Esophagus muscularis mucosa (tissue), 4 donors: ENCODE data around the gene RCBTB2. TPM values are rescaled to one million over a fixed set of nuclear protein-coding genes. Genes with fewer than 3 reads are reported as not detected.

Experiments used
- DNase-seq: peaks from one replicate; pipeline ENCODE4 v3.0.0-alpha.2; 2017; ENCODE audit errors: extremely low spot score
- H3K27ac ChIP-seq, 4 donors: fragments of 200-600 bp; sonication (generic); replicated peaks in 1 of 4; 1 replicate in 3 of 4; 2 replicates in 1 of 4; pipeline ENCODE4 v1.5.1; 2016 to 2019; ENCODE audit warnings: mild to moderate bottlenecking in 1 of 4
- H3K27me3 ChIP-seq, 4 donors: fragments of 200-600 bp; sonication (generic); one replicate each; pipeline versions ENCODE4 v1.5.1 to v1.6.0; 2016 to 2019
- H3K36me3 ChIP-seq, 4 donors: fragments of 200-600 bp; sonication (generic); one replicate each; pipeline ENCODE4 v1.5.1; 2016 to 2019
- H3K4me1 ChIP-seq, 4 donors: fragments of 200-600 bp; sonication (generic); one replicate each; pipeline ENCODE4 v1.5.1; 2016 to 2019
- H3K4me3 ChIP-seq, 4 donors: fragments of 200-600 bp; sonication (generic); 1 replicate in 2 of 4; 2 replicates in 2 of 4; pipeline ENCODE4 v1.5.1; 2016 to 2019; ENCODE audit warnings: mild to moderate bottlenecking in 4 of 4, moderate library complexity in 1 of 4
- H3K9me3 ChIP-seq, 4 donors: fragments of 200-600 bp; sonication (generic); 1 replicate in 3 of 4; 2 replicates in 1 of 4; pipeline ENCODE4 v1.5.1; 2016 to 2019
- CTCF ChIP-seq, 3 experiments: fragments of 200-600 bp in 2 of 3; fragments of 450-650 bp in 1 of 3; sonication (generic) in 2 of 3; IDR thresholded peaks; one replicate each; pipeline ENCODE4 v1.5.1; 2017 to 2019; ENCODE audit warnings: antibody characterized with exemption in 3 of 3, mild to moderate bottlenecking in 2 of 3, moderate library complexity in 1 of 3
- EP300 ChIP-seq: sonication (generic); formaldehyde crosslinking; IDR thresholded peaks from one replicate; pipeline ENCODE4 v1.6.1; 2017; ENCODE audit warnings: antibody characterized with exemption
- POLR2A ChIP-seq: fragments of 450-650 bp; IDR thresholded peaks from one replicate; pipeline ENCODE4 v1.6.1; 2017; ENCODE audit warnings: antibody characterized with exemption, moderate library complexity, mild to moderate bottlenecking, low read depth
- POLR2AphosphoS5 ChIP-seq, 2 donors: sonication (generic); formaldehyde crosslinking; IDR thresholded peaks; one replicate each; pipeline ENCODE4 v1.6.1; 2017; ENCODE audit warnings: antibody characterized with exemption in 2 of 2
- WGBS: methylation state at CpG from one replicate; pipeline ENCODE4 v1.1.5; 2018; 5-methylcytosine and 5-hydroxymethylcytosine counted together
- intact Hi-C: fragments of 100-400 bp; cut with DNase I; formaldehyde crosslinking; loops from one replicate; pipeline ENCODE4 v1.15.1; 2023
- total RNA-seq, 4 donors: library from RNA; depleted of rRNA; stranded (reverse); fragments of >200 nt; gene quantifications; one replicate each; pipeline versions ENCODE4 v1.1.0 to v1.2.1, GENCODE V29; 2016

Gene RCBTB2
- total RNA-seq, 4 donors from 2014 or later = 10.1 to 14.5 (median 11.0) TPM

GRCh38 chr13:48492470-48493065 is 40.3 kb downstream of the RCBTB2 start:
- Histone ChIP-seq H3K27me3 (no peaks in the 10 kb centered on the region), H3K4me3 (peak overlapping the region; percentile 7 to 28 (median 15)), H3K4me1 (peaks cover 0 to 25% (median 17%) of the 10 kb centered on the region in 4 donors), H3K27ac (peak overlapping the region; percentile 41 to 65 (median 54)), H3K9me3 (no peaks in the 10 kb centered on the region), H3K36me3 (peaks cover 0 to 16% (median 3%) of the 10 kb centered on the region in 4 donors)
- WGBS = 51% methylated on average over 16 of the region's 16 CpGs
- no peak for DNase-seq
- TF ChIP-seq EP300 (no peak), POLR2AphosphoS5 (IDR thresholded peaks at IDR 0.05) (peak; percentile 60 to 69), POLR2A (no peak), CTCF (IDR thresholded peaks at IDR 0.05) (no peak)
- intact Hi-C loops = no loop called here

- intact Hi-C loops = no loop called here
- DNase-seq = no peak
- Histone ChIP-seq H3K27ac (peak overlapping the region; percentile 41 to 65 (median 54)), H3K4me3 (peak overlapping the region; percentile 7 to 28 (median 15)), H3K9me3 (no peaks in the 10 kb centered on the region), H3K4me1 (peaks cover 0 to 25% (median 17%) of the 10 kb centered on the region in 4 donors), H3K36me3 (peaks cover 0 to 19% (median 3%) of the 10 kb centered on the region in 4 donors), H3K27me3 (no peaks in the 10 kb centered on the region)
- 93% methylated on average over 1 of the region's 1 CpG for WGBS
- TF ChIP-seq POLR2A (no peak), CTCF (IDR thresholded peaks at IDR 0.05) (no peak), POLR2AphosphoS5 (IDR thresholded peaks at IDR 0.05) (no peak), EP300 (no peak)
These were observed 40.8 kb downstream of the RCBTB2 start for GRCh38 chr13:48492096-48492440.

DNA sequence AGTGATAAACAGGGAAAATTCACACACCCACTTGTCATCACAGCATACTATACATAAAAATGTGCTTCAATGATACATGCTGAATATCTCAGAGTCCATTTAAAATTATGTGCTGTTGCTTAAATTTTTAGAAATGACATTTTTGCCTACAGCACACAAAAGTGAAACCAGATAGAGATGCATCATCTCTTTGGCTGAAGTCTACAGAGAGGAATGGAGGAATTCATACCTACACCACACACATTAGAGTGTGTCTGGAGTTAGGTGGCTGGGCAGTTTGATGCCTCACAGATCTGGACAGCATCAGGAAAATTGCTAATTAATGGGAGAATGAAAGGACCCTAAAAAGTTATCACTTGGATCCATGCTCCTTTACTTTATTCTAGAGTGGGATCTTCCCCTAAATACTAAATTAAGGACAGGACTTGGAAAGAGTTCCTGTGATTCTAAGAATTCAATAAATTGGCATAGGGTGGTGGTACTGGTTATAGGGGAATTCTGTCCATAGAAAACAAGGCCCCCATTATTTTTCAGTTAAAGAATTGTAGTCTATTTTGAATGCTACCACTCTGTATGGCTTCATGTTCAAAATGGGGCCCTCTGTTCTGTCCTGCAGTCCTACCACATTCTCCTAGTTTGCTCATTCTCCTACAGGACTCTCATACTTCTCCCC is 41.3 kb downstream of the RCBTB2 start:
- Histone ChIP-seq H3K4me3 (peak overlapping the region in 1 of 4 donors; percentile 7), H3K27me3 (no peaks in the 10 kb centered on the region), H3K9me3 (no peaks in the 10 kb centered on the region), H3K27ac (peak overlapping the region; percentile 41 to 65 (median 54)), H3K36me3 (peaks cover 0 to 22% (median 3%) of the 10 kb centered on the region in 4 donors), H3K4me1 (peaks cover 0 to 25% (median 17%) of the 10 kb centered on the region in 4 donors)
- TF ChIP-seq POLR2AphosphoS5 (IDR thresholded peaks at IDR 0.05) = no peak
- TF ChIP-seq CTCF (IDR thresholded peaks at IDR 0.05) = no peak
- no peak for TF ChIP-seq EP300
- no peak for TF ChIP-seq POLR2A
- intact Hi-C loops = no loop called here
- DNase-seq = no peak

DNA sequence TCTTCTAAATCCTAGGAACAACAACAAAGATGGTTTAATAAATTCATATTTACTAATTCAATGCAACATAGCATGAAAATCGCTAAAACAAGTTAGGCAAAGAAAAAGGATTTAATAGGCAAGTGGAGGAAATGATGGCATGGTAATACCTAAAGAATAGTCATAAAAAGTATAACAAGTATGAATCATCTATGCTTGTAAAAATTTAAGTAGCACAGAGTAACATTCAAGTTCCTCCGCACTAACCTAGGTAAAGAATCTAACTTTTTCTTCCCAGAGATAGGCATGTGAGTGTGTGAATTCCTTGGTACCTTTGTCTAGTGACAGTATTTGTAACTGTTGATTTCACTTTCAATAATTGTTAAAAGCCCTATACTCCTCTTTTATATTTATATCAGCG is 42.6 kb downstream of the RCBTB2 start:
- H3K9me3 ChIP-seq = no peaks in the 10 kb centered on the region
- H3K27me3 ChIP-seq = no peaks in the 10 kb centered on the region
- WGBS = 97% methylated on average over 3 of the region's 3 CpGs
- no peak overlapping the region for H3K27ac ChIP-seq
- peaks cover 0 to 15% (median 3%) of the 10 kb centered on the region in 4 donors for H3K36me3 ChIP-seq
- peaks cover 0 to 25% (median 17%) of the 10 kb centered on the region in 4 donors for H3K4me1 ChIP-seq
- no peak for DNase-seq
- intact Hi-C loops = no loop called here
- H3K4me3 ChIP-seq = no peak overlapping the region
- no peak for TF ChIP-seq EP300

DNA sequence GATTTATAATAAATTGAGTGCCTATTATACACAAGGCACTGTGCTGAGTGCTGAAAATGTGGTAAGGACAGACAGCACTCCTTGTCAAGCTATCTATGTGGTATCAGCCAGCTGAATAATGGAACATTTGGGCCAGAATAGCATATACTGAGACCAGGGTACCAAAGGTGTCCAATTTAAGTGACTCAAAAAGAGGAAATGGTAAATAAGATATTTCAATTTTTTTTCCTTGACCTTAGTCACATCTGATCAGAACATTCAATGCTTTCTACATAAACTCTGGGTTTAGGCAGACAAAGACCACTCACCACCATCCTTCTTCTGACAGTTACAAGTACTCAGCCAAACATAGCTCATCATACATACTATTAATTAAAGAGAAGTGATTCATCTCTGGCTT is 43.2 kb downstream of the RCBTB2 start:
- DNase-seq = no peak
- Histone ChIP-seq H3K4me3 (no peak overlapping the region), H3K27me3 (no peaks in the 10 kb centered on the region), H3K36me3 (peaks cover 0 to 15% (median 3%) of the 10 kb centered on the region in 4 donors), H3K4me1 (peaks cover 0 to 25% (median 17%) of the 10 kb centered on the region in 4 donors), H3K9me3 (no peaks in the 10 kb centered on the region), H3K27ac (no peak overlapping the region)
- intact Hi-C loops = no loop called here
- TF ChIP-seq POLR2A (no peak), CTCF (IDR thresholded peaks at IDR 0.05) (no peak), POLR2AphosphoS5 (IDR thresholded peaks at IDR 0.05) (no peak), EP300 (no peak)
